GM19328 (cell line): ENCODE results near the gene LINC00632.

Experiments
- ATAC-seq: cut with Tn5 transposase; IDR thresholded peaks from one replicate; pipeline ENCODE4 v1.9.1; 2021; ENCODE audit warnings: mild to moderate bottlenecking, moderate library complexity; ENCODE audit not compliant: unreplicated experiment

The LINC00632 gene

DNA sequence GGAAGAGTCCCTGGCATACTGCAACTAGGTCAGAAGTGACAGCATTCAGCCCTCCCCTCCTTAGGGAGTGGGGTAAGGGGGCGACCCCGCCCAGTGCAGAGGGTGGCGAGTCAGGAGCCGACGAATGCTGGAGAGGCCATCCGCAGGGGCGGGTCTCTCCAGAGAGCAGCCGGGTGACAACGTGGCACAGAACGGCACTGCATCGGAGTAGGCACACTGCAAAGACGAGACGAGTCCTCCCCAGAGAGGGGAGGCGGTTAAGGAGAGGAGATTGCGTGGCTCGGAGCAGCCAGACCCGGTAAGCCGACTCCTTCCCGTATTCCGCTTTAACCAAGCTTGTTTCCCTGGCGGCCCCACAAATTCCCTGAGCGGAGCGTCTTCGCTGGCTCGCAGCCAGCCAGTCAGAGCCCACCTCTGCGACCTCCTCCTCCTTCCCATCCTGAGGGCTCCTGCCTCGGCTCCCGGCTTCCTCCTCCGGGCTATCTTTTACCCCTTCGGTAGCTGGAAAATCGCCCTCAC, 54.9 kb downstream of the LINC00632 start:
- ATAC-seq: no peak

DNA sequence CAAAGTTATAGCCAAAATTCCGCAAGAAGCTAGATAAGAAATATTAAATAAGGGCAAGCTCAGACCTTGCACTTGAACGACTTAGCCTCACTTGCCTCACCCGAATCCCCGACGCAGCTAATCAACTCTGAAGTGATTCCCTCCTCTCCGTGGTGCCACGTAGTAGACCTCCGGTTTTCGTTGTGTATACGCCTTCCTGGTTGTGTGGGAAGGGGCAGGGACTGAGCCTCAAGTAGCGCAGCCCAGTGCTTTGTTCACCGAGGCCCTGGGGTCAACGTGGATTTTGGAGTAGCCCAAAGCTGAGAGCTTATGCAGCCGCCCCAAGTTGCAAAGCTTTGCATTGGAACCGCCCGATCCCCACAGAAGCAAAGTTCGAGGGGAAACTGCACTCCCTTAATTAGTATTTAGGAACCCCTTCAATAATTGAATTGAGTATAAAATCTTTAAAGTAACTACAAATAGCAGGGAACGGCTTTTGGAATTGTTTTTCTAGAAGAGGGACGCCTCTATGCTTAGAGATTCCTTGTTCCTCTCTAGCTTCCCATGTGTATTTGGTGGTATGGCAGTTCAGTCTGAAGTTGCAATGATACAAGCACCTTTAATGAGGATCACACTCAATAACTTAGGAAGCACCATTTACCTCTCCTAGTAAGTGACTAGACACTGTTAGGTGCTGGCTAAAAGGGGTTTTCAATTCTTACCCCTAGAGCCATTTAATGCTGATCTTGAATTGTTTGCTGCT, 55.7 kb downstream of the LINC00632 start:
- ATAC-seq: no peak

DNA sequence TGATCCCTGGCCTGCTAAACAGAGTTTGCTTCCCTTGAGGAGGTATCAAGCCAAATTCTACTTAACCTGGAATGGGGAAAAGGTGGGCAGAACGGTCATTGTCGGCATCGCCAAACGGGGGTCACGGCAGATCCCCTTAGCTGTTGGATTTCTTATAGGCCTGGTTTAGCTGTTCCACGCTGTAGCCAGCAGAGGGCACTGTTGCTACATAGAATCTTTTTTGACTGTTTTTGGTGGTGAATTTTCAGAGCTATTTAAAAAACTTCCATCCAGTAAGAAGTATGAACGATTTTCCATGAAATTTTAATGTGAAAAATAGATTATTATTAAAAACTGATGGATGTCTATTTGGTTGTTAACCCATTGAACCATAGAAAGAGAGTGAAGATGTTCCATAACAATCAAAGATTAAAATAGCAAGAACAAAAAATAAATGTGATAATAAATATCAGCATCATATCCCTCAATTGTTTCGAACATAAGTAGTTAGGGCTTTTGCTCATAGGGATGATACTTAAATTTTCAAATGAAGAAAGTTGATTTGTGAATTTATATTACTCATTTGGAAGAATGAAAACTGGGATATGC, 56.6 kb downstream of the LINC00632 start:
- no peak for ATAC-seq

DNA sequence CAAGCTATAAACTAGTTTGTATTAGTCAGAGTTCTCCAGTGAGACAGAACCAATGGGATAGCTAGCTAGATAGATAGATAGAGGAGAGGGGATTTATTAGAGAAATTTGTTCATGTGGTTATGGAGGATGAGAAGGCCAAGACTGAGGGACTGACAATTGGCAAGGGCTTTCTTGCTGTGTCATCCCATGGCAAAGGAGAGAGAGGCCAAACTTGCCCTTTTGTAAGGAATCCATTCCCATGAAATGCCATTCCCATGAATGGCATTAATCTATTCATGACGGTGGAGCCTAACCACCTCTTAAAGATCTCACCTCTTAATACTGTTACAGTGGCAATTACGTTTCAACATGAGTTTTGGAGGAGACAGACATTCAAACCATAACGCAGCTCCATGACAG, 58.1 kb downstream of the LINC00632 start:
- ATAC-seq: no peak

DNA sequence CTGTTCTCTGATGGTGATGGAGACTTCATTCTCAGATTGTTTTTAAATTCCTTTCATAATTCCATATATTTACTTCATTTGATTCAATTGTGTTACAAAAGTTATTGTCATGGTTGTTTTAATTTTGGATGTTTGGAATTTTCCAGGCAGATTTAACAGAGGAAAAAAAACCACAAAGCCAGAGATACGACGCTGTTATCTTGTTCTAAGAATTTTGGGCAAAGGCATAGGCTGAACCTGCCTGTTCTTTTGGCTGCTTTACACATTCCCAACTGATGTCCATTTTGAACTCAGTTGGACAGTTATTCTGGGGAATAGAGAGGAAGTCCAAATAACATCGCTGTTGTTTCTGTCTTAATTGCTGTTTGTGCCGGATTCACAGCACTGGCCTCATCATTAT, 65.7 kb downstream of the LINC00632 start:
- no peak for ATAC-seq

DNA sequence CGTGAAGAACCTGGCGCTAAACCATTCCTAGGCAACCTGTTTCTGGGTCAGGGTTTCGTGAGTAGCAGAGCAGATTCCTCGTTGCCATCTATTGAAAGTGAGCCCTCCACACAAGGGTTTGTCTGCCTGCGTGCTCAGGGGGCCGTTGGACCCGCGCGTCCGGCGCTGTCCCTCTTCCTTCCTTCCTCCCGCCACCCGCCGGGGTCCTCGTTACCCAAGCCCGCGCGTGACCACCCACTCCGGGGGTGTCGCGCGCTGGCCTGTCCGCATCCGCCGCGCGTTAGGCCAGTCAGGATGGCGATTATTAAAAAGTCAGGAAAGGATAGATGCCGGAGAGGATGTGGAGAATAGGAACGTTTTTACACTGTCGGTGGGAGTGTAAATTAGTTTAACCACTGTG, 66.8 kb downstream of the LINC00632 start:
- no peak for ATAC-seq

DNA sequence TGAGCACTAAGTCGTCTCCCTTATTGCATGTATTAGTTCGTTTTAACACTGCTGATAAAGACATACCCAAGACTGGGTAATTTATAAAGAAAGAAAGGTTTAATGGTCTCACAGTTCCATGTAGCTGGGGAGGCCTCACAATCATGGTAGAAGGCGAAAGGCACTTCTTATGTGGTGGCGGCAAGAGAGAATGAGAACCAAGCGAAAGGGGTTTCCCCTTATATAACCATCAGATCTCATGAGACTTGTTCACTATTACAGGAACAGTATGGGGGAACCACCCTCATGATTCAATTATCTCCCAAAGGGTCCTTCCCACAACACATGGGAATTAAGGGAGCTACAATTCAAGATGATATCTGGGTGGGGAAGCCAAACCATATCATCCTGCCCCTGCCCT, 85.1 kb downstream of the LINC00632 start:
- ATAC-seq: no peak

DNA sequence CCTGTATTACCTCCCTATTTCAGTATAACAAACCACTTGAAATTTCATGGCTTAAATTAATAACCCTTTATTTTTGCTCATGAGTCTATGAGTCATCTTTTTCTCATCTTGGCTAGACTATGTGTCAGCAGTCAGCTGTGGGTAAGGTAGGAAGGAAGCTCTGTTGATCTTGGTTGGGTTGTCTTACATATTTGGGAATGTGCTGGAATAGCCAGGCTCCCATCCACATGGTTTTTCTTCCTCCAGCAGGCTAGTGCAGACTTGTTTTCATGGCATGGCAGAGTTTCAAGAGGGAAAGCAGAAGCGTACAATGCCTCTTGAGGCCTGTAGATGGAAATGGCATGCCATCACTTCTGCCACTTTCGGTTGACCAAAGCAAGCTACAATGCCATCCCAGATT, 89.7 kb downstream of the LINC00632 start:
- ATAC-seq: no peak

DNA sequence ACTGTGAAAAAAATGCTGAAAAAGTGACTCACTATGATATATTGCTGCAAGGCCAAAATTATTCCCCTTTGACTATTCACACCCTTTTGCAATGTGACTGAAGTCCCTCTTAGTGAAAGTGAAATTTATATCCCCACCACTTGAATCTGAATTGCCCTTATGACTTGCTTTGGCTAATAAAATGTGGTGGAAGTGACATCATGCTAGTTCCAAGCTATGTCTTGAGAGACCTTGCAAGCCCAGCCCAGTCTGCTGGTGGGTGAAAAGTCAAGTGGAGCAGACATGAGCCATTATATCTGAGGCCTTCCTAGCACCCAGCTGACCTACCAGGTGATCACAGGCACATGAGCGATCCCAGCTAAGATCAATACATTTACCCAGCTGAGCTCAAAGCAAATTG, 94.7 kb downstream of the LINC00632 start:
- ATAC-seq: no peak

DNA sequence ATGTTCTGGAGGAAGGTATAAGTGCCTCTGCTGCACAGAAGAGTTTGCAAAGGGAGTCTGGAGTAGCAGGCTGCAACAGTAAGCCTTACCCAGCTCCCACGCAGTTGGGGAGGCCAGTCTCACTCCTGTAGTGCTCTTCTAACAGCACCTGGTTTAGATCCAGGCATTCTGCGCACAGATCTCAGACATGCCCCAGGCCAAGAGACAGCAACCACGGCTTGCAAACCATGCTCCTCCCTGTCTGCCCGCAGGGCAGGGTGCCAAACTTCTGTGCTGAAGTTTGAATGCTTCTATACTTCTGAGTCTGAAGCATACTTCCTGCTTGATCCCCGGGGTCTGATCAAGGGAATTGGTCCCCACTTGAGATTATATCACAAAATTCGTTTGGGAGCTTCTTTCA, 106.3 kb downstream of the LINC00632 start:
- ATAC-seq: no peak

DNA sequence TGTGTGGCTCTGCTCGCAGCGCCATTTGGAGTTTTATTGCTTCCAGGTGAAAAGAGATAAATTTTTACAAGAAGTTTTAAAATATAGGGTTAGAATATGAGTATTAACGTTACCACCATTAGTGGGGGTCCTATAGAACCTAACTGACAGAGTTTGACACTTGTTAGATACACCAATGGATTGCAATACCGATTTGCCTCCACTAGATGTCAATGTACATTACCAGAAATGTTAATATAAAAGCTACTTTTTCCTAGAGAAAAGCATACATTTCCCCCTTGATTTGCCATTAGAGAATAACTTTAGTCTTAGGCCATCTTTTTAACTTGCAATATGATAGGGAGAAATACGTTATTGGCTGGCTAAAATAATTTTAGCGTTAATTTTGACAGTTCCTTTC, 108.4 kb downstream of the LINC00632 start:
- no peak for ATAC-seq

DNA sequence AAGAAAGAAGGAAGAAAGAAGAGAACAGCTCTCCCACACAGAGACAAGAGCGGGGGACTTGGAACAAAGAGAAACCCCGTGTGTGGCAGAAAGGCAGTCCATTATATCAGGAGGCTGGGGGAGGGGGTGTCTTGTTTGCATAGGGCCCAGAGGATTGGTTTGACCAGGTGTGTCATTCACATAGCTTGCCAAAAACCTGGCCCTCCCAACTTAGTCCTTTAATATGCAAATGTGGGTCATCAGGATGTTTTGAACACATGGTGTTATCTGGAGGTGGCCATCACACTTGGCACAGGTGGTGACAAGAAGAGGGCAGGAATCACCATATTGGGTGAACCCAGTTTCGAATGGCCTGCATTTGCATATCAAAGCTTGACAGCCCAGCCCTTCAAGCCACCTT, 111.7 kb downstream of the LINC00632 start:
- ATAC-seq: no peak

DNA sequence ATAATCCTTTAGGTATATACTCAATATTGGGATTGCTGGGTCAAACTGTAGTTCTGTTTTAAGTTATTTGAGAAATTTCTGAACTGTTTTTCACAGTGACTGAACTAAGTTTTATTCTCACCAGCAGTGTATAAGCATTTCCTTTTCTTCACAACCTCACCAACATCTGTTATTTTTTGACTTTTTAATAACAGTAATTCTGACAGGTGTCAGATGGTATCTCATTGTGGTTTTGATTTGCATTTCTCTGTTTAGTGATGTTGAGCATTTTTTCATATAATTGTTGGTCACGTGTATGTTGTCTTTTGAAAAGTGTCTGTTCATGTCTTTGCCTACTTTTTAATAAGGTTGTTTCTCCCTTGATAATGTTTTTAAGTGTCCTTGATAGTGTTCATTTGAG, 112.6 kb downstream of the LINC00632 start:
- no peak for ATAC-seq

DNA sequence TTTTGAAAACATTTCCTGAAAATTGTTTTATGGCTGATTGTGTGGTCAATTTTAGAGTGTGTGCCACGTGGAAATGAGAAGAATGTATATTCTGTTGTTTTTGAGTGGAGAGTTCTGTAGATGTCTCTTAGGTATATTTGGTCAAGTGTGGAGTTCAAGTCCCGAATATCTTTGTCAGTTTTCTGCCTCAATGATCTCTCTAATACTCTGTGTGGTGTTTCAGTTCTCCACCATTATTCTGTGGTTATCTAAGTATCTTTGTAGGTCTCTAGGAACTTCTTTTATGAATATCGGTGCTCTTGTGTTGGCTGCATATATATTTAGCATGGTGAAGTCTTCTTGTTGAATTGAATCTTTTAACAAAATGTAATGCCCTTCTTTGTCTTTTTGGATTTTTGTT, 113.3 kb downstream of the LINC00632 start:
- no peak for ATAC-seq

DNA sequence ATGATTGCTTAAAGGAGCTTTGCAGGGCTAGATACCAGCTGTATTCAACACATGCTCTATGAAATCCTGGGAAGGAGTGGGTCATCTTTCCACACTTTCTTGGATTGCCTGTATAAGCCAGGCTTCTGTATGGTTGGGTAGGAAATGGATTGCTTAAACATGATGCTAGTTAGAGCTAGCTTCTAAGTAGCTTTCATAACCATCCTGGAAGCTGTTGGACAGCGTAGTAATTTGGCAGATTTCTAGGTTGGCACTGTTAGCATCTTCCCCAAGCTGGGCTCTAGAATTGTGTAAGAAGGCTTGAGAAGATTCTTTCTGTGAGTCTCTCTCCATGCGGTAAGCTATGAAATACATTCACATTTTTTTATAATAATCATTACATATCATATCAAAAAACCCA, 127.3 kb downstream of the LINC00632 start:
- no peak for ATAC-seq
